Natural killer cell treated with Interleukin-12 subunit alpha and Interleukin-12 subunit beta and Interleukin-15 and Interleukin-18, amount 100 ng/mL, for 72 hours (primary cell): ENCODE data around the gene FAAH. TPM values are rescaled to one million over a fixed set of nuclear protein-coding genes. Genes with fewer than 3 reads are reported as not detected.
A peak's percentile ranks its signal among the peaks of the same experiment; 100 is the strongest.

Source experiments
- ATAC-seq, 2 donors: fragments of 150-1000 bp; cut with Tn5 transposase in 1 of 2; sonication (Bioruptor Pico), chemical (Tn5 transposase) in 1 of 2; 2 replicates each; pipeline ENCODE4 v1.10.0; 2021
- DNase-seq: peaks from one replicate; pipeline ENCODE4 v3.0.0; 2022; ENCODE audit warnings: low spot score
- H3K27ac Mint-ChIP-seq, 2 donors: 1 replicate in 1 of 2; 2 replicates in 1 of 2; pipeline ENCODE4 v1.8.0; 2022; ENCODE audit warnings: mixed read lengths in 2 of 2, mild to moderate bottlenecking in 1 of 2, moderate library complexity in 1 of 2
- H3K27me3 Mint-ChIP-seq, 2 donors: 1 replicate in 1 of 2; 2 replicates in 1 of 2; pipeline ENCODE4 v1.8.0; 2022; ENCODE audit warnings: mixed read lengths in 2 of 2
- H3K36me3 Mint-ChIP-seq: one replicate; pipeline ENCODE4 v1.8.0; 2022; ENCODE audit warnings: mixed read lengths
- H3K4me1 Mint-ChIP-seq, 2 donors: 1 replicate in 1 of 2; 2 replicates in 1 of 2; pipeline ENCODE4 v1.8.0; 2022; ENCODE audit warnings: low read depth in 2 of 2, mixed read lengths in 2 of 2, mild to moderate bottlenecking in 1 of 2
- H3K4me3 Mint-ChIP-seq: one replicate; pipeline ENCODE4 v1.8.0; 2022; ENCODE audit warnings: mixed read lengths
- H3K9me3 Mint-ChIP-seq: 2 replicates; pipeline ENCODE4 v1.8.0; 2022; ENCODE audit warnings: mixed read lengths
- total RNA-seq, 2 donors: library from RNA; stranded (reverse); gene quantifications; one replicate each; pipeline ENCODE4 v1.2.3, GENCODE V29; 2022

Gene FAAH
- total RNA-seq, 2 donors from 2014 or later, result 4.1 to 6.6 TPM

- peaks cover 7 to 8% of the 10 kb centered on the region in 2 donors for H3K4me1 Mint-ChIP-seq
- no peak overlapping the region for H3K4me3 Mint-ChIP-seq
- DNase-seq, result no peak
- H3K36me3 Mint-ChIP-seq, result no peaks in the 10 kb centered on the region
- no peaks in the 10 kb centered on the region for H3K9me3 Mint-ChIP-seq
- no peaks in the 10 kb centered on the region for H3K27me3 Mint-ChIP-seq
- H3K27ac Mint-ChIP-seq, result no peak overlapping the region
- no peak for ATAC-seq
These were observed 11.6 kb downstream of the FAAH start for GRCh38 chr1:46405724-46406123.

DNA sequence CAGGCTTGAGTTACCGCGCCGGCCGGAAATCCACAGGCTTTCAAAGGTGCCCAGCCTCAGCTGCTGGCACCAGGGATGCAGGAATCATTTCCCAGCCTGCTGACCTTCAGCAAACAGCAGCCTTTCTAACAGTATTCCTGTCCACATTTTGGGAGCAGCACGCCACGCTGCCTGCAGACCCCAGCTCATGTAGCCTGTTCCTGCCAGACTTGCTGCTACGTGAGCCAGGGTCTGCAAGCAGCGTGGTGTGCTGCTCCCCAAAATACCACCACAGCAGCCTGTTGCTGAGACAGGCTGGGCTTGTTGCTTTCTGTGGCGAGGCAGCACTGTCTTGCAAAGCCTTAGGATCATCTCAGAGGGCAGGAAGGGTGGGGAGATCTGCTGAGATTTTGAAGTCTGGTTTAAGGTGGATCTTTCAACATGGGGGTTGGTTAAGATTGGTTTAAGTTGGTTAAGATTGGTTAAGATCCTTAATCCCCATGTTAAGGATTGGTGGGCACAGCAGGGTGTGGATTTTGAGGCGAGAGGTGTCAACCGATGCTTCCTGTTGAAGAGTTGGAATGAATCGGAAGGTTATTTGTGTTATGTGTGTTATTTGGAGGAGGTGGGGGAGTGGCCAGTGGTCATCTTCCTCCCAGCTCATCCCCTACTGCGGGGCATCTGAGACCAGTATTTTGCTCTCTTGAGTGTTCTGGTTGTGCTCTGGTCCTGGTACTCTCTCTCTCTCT is 12.9 kb downstream of the FAAH start:
- ATAC-seq, result peak in 1 of 2 donors; percentile 41
- no peaks in the 10 kb centered on the region for H3K27me3 Mint-ChIP-seq
- peaks cover 7 to 8% of the 10 kb centered on the region in 2 donors for H3K4me1 Mint-ChIP-seq
- H3K27ac Mint-ChIP-seq, result peak overlapping the region in 1 of 2 donors; percentile 70
- no peaks in the 10 kb centered on the region for H3K36me3 Mint-ChIP-seq
- no peak for DNase-seq
- no peaks in the 10 kb centered on the region for H3K9me3 Mint-ChIP-seq
- H3K4me3 Mint-ChIP-seq, result no peak overlapping the region

GRCh38 chr1:46407636-46408035 is 13.5 kb downstream of the FAAH start:
- H3K27ac Mint-ChIP-seq, result peak overlapping the region in 1 of 2 donors; percentile 70
- no peak overlapping the region for H3K4me3 Mint-ChIP-seq
- ATAC-seq (no peak), DNase-seq (no peak)
- peaks cover 7 to 8% of the 10 kb centered on the region in 2 donors for H3K4me1 Mint-ChIP-seq
- no peaks in the 10 kb centered on the region for H3K9me3 Mint-ChIP-seq
- no peaks in the 10 kb centered on the region for H3K27me3 Mint-ChIP-seq
- H3K36me3 Mint-ChIP-seq, result no peaks in the 10 kb centered on the region

GRCh38 chr1:46408356-46409062 is 14.4 kb downstream of the FAAH start:
- DNase-seq (no peak), ATAC-seq (no peak)
- Mint-ChIP-seq H3K27ac (no peak overlapping the region), H3K4me3 (no peak overlapping the region), H3K27me3 (no peaks in the 10 kb centered on the region), H3K36me3 (no peaks in the 10 kb centered on the region), H3K4me1 (peaks cover 7 to 8% of the 10 kb centered on the region in 2 donors), H3K9me3 (no peaks in the 10 kb centered on the region)

GRCh38 chr1:46409063-46409372 is 14.9 kb downstream of the FAAH start:
- ATAC-seq (no peak), DNase-seq (no peak)
- no peaks in the 10 kb centered on the region for H3K36me3 Mint-ChIP-seq
- H3K4me1 Mint-ChIP-seq, result peaks cover 7 to 8% of the 10 kb centered on the region in 2 donors
- no peak overlapping the region for H3K4me3 Mint-ChIP-seq
- no peaks in the 10 kb centered on the region for H3K9me3 Mint-ChIP-seq
- H3K27me3 Mint-ChIP-seq, result no peaks in the 10 kb centered on the region
- H3K27ac Mint-ChIP-seq, result no peak overlapping the region

- Mint-ChIP-seq H3K4me3 (no peak overlapping the region), H3K36me3 (no peaks in the 10 kb centered on the region), H3K27me3 (no peaks in the 10 kb centered on the region), H3K9me3 (no peaks in the 10 kb centered on the region), H3K27ac (no peak overlapping the region), H3K4me1 (peaks cover 7 to 8% of the 10 kb centered on the region in 2 donors)
- ATAC-seq (no peak), DNase-seq (no peak)
These were observed 16.3 kb downstream of the FAAH start for GRCh38 chr1:46410156-46411009.

GRCh38 chr1:46411010-46411405 is 16.9 kb downstream of the FAAH start:
- no peaks in the 10 kb centered on the region for H3K36me3 Mint-ChIP-seq
- no peak overlapping the region for H3K27ac Mint-ChIP-seq
- ATAC-seq (no peak), DNase-seq (no peak)
- H3K4me3 Mint-ChIP-seq, result no peak overlapping the region
- H3K27me3 Mint-ChIP-seq, result no peaks in the 10 kb centered on the region
- H3K4me1 Mint-ChIP-seq, result peaks cover 7 to 8% of the 10 kb centered on the region in 2 donors
- H3K9me3 Mint-ChIP-seq, result no peaks in the 10 kb centered on the region

GRCh38 chr1:46411601-46412341 is 17.7 kb downstream of the FAAH start:
- Mint-ChIP-seq H3K27ac (no peak overlapping the region), H3K36me3 (no peaks in the 10 kb centered on the region), H3K9me3 (no peaks in the 10 kb centered on the region), H3K4me3 (no peak overlapping the region), H3K4me1 (peaks cover 7 to 8% of the 10 kb centered on the region in 2 donors), H3K27me3 (no peaks in the 10 kb centered on the region)
- ATAC-seq, result no peak
- DNase-seq, result no peak

DNA sequence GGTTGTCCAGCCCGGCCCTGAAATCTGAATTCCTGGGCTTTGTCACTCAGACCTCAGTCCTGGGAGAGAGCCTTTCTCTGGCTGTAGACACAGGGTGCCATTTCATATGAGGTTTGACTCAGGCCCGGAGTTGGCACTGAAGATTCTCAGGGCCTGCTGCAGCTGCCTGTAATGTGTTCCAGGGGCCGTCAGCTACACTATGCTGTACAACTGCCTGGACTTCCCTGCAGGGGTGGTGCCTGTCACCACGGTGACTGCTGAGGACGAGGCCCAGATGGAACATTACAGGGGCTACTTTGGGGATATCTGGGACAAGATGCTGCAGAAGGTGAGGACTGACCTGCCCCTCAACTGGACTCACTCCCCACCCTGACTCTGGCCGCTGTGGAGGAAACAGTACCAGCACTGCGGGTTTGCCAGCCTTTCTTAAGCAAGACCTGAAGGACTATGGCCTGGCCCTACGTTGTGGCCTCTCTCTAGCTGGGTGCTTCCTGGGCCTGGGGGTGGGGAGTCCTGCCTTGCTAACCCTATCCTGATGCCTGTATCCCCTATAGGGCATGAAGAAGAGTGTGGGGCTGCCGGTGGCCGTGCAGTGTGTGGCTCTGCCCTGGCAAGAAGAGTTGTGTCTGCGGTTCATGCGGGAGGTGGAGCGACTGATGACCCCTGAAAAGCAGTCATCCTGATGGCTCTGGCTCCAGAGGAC is 18.9 kb downstream of the FAAH start:
- DNase-seq, result no peak
- Mint-ChIP-seq H3K4me1 (no peaks in the 10 kb centered on the region), H3K4me3 (no peak overlapping the region), H3K27me3 (no peaks in the 10 kb centered on the region), H3K36me3 (no peaks in the 10 kb centered on the region), H3K27ac (no peak overlapping the region), H3K9me3 (no peaks in the 10 kb centered on the region)
- ATAC-seq, result peak in 1 of 2 donors; percentile 7

- peak; percentile 38 to 57 for ATAC-seq
- H3K9me3 Mint-ChIP-seq, result no peaks in the 10 kb centered on the region
- no peak overlapping the region for H3K4me3 Mint-ChIP-seq
- DNase-seq, result no peak
- H3K27ac Mint-ChIP-seq, result no peak overlapping the region
- H3K27me3 Mint-ChIP-seq, result no peaks in the 10 kb centered on the region
- H3K4me1 Mint-ChIP-seq, result no peaks in the 10 kb centered on the region
- no peaks in the 10 kb centered on the region for H3K36me3 Mint-ChIP-seq
These were observed 19.5 kb downstream of the FAAH start for GRCh38 chr1:46413596-46413985.

DNA sequence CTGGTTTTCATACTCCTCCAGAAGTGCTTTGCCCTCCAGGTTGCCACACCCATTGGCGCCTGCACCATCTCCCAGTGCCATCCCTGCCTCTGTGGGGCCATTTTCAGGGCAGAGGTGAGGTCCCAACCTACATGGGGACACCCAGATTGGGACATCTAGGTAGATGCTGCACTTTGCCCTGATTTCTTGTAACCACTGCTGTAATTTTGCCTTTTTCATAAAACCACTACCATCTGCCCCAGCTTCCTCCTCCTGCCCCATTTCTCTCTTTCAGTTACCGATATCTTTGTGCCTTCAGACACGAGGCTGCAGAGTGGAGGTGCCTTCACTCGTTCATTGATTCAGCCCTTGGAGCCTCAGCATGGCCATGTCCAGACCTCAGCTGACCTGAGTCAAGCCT is 21.4 kb downstream of the FAAH start:
- H3K27ac Mint-ChIP-seq, result no peak overlapping the region
- peaks cover 0 to 2% of the 10 kb centered on the region in 2 donors for H3K27me3 Mint-ChIP-seq
- no peaks in the 10 kb centered on the region for H3K36me3 Mint-ChIP-seq
- H3K4me3 Mint-ChIP-seq, result no peak overlapping the region
- no peaks in the 10 kb centered on the region for H3K9me3 Mint-ChIP-seq
- H3K4me1 Mint-ChIP-seq, result no peaks in the 10 kb centered on the region
- DNase-seq, result no peak
- ATAC-seq, result no peak

DNA sequence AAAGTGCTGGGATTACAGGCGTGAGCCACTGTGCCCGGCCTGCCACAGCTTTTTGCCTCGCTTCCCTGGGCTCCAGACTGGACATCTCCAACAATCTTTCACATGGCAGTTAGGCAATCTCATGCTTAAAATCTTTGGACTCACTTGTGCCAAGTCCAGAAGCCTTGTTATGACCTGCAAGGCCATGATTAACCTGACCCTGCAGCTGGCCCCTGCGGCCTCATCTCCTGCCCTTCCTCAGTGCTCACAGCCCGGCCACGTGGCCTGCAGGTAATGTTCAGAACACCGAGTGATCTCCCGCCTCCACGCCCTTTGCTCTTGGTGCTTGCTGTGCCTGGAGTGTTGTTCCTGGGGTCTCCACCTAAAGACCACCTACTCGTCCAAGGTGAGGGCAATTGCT is 24.9 kb downstream of the FAAH start:
- H3K27me3 Mint-ChIP-seq, result peaks cover 14 to 18% of the 10 kb centered on the region in 2 donors
- no peak for ATAC-seq
- no peak overlapping the region for H3K4me3 Mint-ChIP-seq
- H3K4me1 Mint-ChIP-seq, result peaks cover 2 to 5% of the 10 kb centered on the region in 2 donors
- DNase-seq, result no peak
- no peaks in the 10 kb centered on the region for H3K36me3 Mint-ChIP-seq
- H3K9me3 Mint-ChIP-seq, result no peaks in the 10 kb centered on the region
- no peak overlapping the region for H3K27ac Mint-ChIP-seq

GRCh38 chr1:46420533-46420915 is 26.4 kb downstream of the FAAH start:
- Mint-ChIP-seq H3K4me3 (no peak overlapping the region), H3K27ac (no peak overlapping the region), H3K9me3 (no peaks in the 10 kb centered on the region), H3K36me3 (no peaks in the 10 kb centered on the region), H3K27me3 (peaks cover 18 to 27% of the 10 kb centered on the region in 2 donors), H3K4me1 (peaks cover 2 to 10% of the 10 kb centered on the region in 2 donors)
- DNase-seq (no peak), ATAC-seq (no peak)
